GM12892 (cell line): ENCODE data around the gene PIK3C2G.

Experiments used
- POLR2A ChIP-seq: IDR thresholded peaks from 2 replicates; pipeline ENCODE4 v1.6.1; 2011; ENCODE audit warnings: low read depth, low read length, control low read depth
- POLR2AphosphoS5 ChIP-seq: IDR thresholded peaks from 2 replicates; pipeline ENCODE4 v1.6.1; 2011; ENCODE audit warnings: low read depth, low read length, control low read depth

DNA sequence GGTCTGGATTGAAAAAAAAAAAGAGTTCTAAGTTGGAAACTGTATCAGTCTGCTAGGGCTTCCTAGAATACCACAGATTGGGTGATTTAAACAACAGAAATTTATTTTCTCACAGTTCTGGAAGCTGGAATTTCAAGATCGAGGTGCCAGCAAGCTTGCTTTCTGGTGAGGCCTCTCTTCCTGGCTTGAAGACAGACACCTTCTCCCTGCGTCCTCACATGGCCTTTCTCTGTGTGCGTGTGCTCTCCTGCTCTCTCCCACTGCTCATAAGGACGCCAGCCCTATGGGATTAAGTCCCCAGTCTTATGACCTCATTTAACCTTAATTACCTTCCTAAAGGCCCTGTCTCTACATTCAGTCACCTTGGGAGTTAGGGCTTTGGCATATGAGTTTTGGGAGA is 215.5 kb downstream of the PIK3C2G start:
- TF ChIP-seq POLR2A = no peak
- TF ChIP-seq POLR2AphosphoS5 = no peak
